ENCODE results near the gene SLC9A3.

Gene SLC9A3

DNA sequence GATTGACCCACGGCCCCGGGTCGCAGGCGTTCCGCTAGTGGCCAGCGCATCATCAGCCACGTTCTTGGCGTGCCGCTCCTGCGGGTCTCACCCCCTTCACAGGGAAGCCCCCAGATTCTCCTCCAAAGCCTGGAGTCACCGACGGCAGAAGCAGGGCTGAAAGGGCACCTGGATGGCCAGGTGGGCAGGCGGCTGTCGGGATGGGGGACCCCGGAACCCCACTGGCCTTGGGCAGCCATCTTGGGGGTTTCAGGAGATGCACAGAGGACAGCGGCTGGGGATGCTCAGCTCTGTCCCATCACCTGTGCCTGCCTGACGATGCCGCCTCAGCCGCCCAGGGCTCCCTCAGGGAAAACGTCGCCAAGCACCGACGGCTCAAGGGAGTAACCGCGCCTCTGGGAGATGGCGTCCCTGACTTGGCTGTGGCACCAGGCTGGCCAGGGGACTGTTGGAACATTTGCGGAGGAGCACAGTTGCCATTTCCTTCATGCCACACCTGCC is 14.1 kb upstream of the SLC9A3 start:
- no peak for DNase-seq

DNA sequence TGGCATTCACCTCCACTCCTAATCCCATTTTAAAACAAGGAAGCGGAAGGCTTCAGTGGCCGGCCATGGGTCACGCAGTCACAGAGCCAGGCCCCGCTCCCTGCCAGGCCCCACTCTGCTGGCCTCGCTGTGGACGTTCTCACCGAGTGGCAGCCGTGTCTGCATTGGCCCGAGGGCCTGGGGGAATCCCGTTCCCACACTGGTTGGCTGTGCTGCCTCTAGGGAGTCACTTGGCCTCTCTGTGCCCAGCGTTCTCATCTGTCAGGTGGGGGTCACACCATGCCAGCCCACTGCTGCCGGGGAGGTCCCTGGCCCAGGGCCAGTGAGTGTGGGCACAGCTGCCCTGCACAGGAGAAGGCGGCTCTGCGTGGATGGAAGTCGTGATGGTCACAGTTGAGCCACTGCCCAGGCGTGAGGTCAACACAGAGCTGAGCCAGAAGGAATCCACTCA is 13.4 kb upstream of the SLC9A3 start:
- DNase-seq, result no peak

- no peak for DNase-seq
These were observed 12.8 kb upstream of the SLC9A3 start for GRCh38 chr5:537098-537497.

DNA sequence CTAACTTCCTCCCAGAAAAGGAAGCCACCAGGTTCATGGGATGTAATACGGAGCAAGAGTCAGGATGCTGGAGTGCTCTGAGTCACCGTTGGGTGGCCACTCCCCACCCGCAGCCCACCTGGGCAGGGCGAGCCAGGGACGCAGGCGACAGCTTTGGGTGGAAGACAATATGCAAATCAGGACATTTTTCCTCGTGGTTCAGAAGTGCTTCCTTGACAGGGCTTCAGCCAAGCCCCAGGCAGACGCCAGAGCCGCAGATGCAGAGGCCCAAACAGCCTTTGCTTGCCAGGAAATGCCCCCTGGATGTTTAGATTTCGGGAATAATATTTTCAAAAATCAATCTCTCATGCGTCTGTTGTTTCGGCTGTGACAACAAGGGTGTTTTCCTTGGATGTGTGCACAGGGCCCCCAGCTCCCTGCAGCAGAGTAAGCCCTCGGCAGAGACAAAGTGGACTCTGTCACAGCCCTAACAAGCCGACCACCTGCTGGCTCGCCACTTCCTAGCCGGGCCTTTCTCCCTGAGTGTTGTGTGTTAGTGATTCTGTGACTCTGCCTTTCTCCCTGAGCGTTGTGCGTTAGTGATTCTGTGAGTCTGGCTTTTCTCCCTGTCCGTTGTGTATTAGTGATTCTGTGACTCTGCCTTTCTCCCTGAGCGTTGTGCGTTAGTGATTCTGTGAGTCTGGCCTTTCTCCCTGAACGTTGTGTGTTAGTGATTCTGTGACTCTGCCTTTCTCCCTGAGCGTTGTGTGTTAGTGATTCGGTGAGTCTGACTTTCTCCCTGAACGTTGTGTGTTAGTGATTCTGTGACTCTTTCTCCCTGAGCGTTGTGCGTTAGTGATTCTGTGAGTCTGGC is 11.8 kb upstream of the SLC9A3 start:
- no peak for DNase-seq

GRCh38 chr5:534743-535671 is 10.8 kb upstream of the SLC9A3 start:
- DNase-seq, result no peak

- DNase-seq, result no peak
These were observed 9.9 kb upstream of the SLC9A3 start for GRCh38 chr5:533955-534742.

DNA sequence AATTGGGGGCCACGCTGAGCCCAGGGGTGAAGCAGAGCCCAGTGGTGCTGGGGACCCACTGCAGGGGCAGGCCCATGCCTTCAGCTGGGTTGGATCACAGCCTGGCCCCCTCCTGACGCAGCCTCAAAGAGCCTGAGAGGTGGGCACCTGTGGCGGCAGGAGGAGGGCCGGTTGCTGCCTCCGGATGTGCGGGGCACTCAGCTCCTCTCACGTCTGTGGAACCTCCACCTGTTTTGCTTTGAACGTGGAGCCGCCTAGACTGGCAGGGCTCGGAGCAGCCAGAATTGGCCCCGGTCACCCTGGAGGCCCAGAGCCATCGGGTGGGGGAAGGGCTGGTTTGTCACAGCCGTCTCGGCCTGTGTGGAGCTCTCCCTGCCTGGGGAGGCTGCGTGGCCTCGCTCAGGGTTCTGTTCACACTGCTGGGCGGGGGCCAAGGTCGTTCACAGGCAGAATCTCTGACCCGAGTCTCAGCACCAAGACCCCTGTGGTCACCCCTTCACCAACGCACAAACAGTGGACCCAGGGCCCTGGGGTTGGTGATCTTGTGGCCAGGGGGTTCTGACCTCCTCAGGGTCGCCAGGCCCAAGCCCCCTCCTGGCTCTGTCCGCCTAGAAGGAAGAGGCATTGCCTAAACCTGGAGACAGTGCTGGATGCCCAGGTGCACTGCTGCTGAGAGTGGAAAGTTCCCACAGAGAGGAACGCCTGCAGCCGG is 9.2 kb upstream of the SLC9A3 start:
- no peak for DNase-seq

- DNase-seq, result no peak
These were observed 8.4 kb upstream of the SLC9A3 start for GRCh38 chr5:532521-533242.

DNA sequence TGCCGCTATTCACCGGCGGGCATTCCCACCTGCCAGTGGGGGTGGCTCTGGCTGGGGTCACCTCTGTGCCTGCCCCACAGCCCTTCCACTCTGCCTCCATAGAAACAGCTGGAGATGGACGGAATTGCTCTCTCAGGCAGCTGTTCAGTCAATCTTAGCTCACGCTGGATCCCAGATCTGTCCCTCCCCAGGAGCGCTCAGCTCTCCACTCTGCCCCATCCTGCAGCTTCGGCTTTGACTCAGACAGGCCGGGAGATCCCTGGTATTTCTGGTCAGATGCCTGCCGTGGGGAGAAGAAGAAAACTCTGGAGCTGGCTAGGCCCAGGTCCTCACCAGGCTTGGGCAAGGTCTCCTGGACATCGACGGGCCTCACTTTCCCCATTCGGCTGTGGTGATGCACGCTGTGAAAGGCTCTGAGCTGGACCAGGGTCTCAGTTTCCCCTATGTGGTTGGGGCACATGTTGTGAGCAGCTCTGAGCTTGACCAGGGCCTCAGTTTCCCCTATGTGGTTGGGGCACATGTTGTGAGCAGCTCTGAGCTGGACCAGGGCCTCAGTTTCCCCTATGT is 7.6 kb upstream of the SLC9A3 start:
- DNase-seq, result no peak

DNA sequence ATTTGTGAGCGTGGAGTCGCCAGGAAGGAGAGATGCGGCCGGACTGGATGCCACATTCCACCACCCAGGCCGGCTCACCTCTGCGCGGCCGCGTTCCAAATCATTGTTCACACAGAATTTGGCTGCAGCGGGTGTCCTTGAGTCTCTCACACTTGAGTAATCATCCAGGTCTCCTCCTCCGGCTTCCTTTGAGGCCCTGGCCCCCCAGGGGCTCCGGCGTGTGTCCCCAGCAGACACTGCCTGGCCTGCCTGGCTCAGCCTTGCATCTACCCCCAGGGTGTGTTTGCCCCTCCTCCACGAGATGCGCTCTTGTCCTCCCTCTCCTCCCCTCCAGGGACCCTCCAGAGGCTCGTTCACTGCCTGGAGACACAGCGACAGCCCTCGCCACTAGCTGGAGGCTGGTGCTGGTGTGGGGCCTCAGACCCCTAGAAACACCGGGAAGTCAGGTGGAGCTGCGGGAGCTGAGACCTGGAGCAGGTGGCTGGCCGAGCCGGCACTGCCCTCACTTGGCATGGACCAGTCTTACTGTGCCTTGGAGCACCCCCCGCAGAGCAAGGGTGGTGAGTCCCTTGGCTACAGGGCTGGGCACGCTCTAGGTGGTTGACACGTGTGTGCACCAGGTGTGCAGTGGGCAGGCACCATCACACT is 7.0 kb upstream of the SLC9A3 start:
- no peak for DNase-seq

DNA sequence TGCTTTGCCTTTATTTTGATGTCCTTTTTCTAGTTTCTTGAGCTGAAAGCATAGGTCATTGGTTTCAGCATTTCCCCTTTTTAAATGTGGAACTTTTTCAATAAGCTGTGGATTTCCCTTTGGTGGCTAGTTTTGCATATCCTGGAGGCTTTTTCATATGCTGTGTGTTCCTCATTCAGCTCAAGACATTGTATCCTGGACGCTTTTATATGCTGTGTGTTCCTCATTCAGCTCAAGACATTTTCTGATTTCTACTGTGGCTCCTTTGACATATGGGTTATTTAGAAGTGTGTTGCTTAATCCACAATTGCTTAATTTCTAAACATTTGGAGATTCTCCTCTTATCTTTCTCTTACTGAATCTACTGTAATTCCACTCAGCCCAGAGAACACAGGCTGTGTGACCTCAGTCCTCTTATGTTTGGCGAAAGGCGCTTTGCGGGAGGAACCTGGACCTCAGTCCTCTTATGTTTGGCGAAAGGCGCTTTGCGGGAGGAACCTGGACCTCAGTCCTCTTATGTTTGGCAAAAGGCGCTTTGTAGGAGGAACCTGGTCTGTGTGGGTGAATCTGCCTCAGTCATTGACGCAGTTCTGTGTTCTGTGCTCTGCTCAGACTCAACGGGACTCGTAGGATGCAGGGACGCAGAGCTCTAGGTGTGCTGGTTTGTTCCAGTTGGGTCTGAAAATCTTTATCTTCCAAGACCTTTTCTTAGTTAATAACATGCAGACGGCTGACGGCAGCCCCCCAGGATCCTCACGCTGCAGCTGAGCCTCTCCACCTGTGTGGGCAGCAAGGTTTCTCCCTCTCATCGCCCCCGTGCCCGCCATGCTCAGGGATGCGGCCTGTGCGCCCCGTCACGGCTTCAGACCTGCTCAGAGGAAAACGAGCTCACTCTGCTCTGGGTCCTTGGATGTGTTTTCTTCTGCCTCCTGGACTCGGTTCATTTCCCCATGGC is 6.0 kb upstream of the SLC9A3 start:
- DNase-seq, result no peak

- DNase-seq, result no peak
These were observed 4.6 kb upstream of the SLC9A3 start for GRCh38 chr5:528629-529511.

GRCh38 chr5:527646-528628 is 3.7 kb upstream of the SLC9A3 start:
- no peak for DNase-seq

- no peak for DNase-seq
These were observed 2.3 kb upstream of the SLC9A3 start for GRCh38 chr5:526456-527088.

- DNase-seq, result no peak
These were observed 1.7 kb upstream of the SLC9A3 start for GRCh38 chr5:525916-526315.

DNA sequence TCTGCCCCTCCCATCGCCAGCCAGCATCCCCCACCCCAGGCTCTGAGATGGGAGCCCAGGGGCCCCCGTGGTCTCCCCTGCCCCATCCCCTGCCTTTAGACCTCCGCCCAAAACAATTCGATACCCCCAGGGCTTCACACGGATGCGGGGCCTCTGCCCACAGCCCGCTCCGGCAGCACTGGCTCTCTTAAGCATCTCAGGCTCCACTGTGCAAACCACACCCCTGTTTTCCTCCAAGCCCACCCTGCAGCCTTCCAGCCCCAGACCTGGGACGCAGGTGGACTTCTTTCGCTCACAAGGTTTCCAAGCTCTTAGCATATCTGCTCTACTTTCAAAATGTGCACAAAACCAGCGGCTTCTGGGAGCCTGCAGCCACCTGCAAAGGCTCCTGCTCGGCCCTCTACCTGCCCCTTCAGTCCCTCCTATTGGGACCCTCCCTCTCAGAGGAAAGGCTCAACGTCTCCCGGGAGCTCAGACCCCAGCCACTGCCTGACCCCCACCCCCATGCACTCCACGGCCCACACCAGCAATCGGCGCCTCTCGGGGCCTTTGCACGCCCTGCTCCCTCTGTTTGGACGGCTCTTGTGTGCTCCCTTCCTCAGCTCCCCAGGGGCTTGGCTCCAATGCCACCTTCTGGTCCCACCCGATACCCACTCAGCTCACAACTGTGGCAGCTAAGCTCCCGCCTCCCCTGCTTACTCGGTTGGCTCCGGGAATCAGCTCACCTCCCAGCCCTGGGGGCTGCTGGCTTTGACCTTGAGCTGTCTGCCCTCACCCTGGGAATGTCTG is 918 bp upstream of the SLC9A3 start:
- DNase-seq, result no peak

All from CD4-positive, alpha-beta T cell treated with Interleukin-4 for 4 hours (primary cell).